ENCODE data around the gene NOD1. TPM values are rescaled to one million over a fixed set of nuclear protein-coding genes. Genes with fewer than 3 reads are reported as not detected.
"Not testable (repeated sequence)": the region's sequence is repeated elsewhere in the genome, so short reads cannot be mapped to it uniquely, and the experiment has no call there.

The NOD1 gene
- total RNA-seq, 2 donors from 2014 or later = 3.6 to 4.6 TPM

DNA sequence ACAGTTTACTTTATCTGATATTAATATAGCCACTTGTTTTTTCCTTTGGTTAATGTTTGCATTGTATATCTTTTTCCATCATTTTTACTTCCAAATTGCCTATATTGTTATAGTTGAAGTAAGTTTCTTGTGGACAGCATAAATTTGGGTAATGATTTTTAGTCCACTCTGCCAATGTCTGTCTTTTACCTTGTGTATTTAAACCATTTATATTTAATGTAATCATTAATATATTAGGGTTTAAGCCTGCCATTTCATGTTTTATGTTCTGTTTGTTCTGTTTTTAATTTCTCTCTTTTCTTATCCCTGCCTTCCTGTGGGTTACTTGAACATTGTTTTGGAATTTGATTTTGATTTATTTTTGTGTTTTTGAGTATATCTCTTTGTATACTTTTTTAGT is 12.8 kb upstream of the NOD1 start:
- Histone ChIP-seq H3K36me3 (replicated peaks in 1 of 2; ENCODE audit: insufficient read depth in 1 of 2, low read depth in 2 of 2) (no peaks in the 10 kb centered on the region), H3K27ac (no peak overlapping the region), H3K4me1 (peaks cover 4% of the 10 kb centered on the region), H3K9me3 (no peaks in the 10 kb centered on the region), H3K4me3 (no peak overlapping the region), H3K27me3 (no peaks in the 10 kb centered on the region)
- TF ChIP-seq POLR2A (IDR thresholded peaks at IDR 0.05) = no peak
- TF ChIP-seq CTCF (IDR thresholded peaks at IDR 0.05) = no peak
- no peak for ATAC-seq
- no peak for DNase-seq
- intact Hi-C loops (cut with DNase I) = no loop called here

DNA sequence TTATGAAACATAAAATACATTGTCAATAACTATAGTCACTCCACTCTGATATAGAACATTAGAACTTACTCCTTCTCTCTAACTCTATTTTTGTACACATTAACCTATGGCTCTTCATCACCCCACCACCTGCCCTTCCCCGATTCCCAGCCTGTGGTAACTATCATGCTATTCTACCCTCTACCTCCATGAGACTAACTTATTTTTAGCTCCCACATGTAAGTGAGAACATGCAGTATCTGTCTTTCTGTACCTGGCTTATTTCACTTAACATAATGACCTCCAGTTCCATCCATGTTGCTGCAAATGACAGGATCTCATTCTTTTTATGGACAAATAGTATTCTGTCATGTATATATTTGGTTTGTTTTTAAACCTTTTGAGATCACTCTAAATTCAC is 8.8 kb upstream of the NOD1 start:
- ATAC-seq (no peak), DNase-seq (no peak)
- no peaks in the 10 kb centered on the region for H3K4me1 ChIP-seq
- no peak overlapping the region for H3K4me3 ChIP-seq
- H3K36me3 ChIP-seq (replicated peaks in 1 of 2; ENCODE audit: insufficient read depth in 1 of 2, low read depth in 2 of 2) = no peaks in the 10 kb centered on the region
- 82 to 89% methylated on average over 1 of the region's 1 CpG for WGBS, 2 donors
- intact Hi-C loops (cut with DNase I) = no loop called here
- no peaks in the 10 kb centered on the region for H3K9me3 ChIP-seq
- no peaks in the 10 kb centered on the region for H3K27me3 ChIP-seq
- TF ChIP-seq CTCF (IDR thresholded peaks at IDR 0.05) (no peak), POLR2A (IDR thresholded peaks at IDR 0.05) (no peak)
- H3K27ac ChIP-seq = no peak overlapping the region

- no peak overlapping the region for H3K4me3 ChIP-seq
- H3K9me3 ChIP-seq = no peaks in the 10 kb centered on the region
- intact Hi-C loops (cut with DNase I) = no loop called here
- H3K27ac ChIP-seq = no peak overlapping the region
- WGBS, 2 donors = 82 to 83% methylated on average over 1 of the region's 1 CpG
- no peak for TF ChIP-seq POLR2A (IDR thresholded peaks at IDR 0.05)
- TF ChIP-seq CTCF (IDR thresholded peaks at IDR 0.05) = no peak
- ATAC-seq (no peak), DNase-seq (no peak)
- no peaks in the 10 kb centered on the region for H3K4me1 ChIP-seq
- H3K36me3 ChIP-seq (replicated peaks in 1 of 2; ENCODE audit: insufficient read depth in 1 of 2, low read depth in 2 of 2) = no peaks in the 10 kb centered on the region
- H3K27me3 ChIP-seq = no peaks in the 10 kb centered on the region
Measured at GRCh38 chr7:30485667-30486066, 7.1 kb upstream of the NOD1 start.

DNA sequence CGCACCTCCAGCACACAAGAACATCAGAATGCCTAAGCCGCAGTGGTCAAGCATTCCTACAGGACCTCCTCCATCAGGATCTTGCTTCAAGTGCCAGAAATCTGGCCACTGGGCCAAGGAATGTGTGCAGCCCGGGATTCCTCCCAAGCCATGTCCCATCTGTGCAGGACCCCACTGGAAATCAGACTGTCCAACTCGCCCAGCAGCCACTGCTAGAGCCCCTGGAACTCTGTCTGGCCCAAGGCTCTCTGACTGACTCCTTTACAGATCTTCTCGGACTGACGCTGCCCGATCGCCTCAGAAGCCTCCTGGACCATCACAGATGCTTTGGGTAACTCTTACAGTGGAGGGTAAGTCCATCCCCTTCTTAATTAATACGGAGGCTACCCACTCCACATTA is 2.8 kb upstream of the NOD1 start:
- H3K4me3 ChIP-seq; ATAC-seq; intact Hi-C loops (cut with DNase I); H3K27me3 ChIP-seq; H3K9me3 ChIP-seq; H3K27ac ChIP-seq; DNase-seq; H3K36me3 ChIP-seq (replicated peaks in 1 of 2; ENCODE audit: insufficient read depth in 1 of 2, low read depth in 2 of 2): not testable (repeated sequence)
- H3K4me1 ChIP-seq = peaks cover 26% of the 10 kb centered on the region
- WGBS, 2 donors = 86 to 93% methylated on average over 8 to 9 of the region's 9 CpGs

GRCh38 chr7:30479202-30480120 is 877 bp upstream of the NOD1 start:
- no peaks in the 10 kb centered on the region for H3K9me3 ChIP-seq
- DNase-seq (peak in 1 of 4 donors; percentile 31), ATAC-seq (peak; percentile 24)
- H3K36me3 ChIP-seq (replicated peaks in 1 of 2; ENCODE audit: insufficient read depth in 1 of 2, low read depth in 2 of 2) = no peaks in the 10 kb centered on the region
- intact Hi-C loops (cut with DNase I) = no loop called here
- TF ChIP-seq CTCF (IDR thresholded peaks at IDR 0.05) (no peak), POLR2A (IDR thresholded peaks at IDR 0.05) (no peak)
- H3K4me3 ChIP-seq = peak overlapping the region in 1 of 2 donors; percentile 57
- H3K4me1 ChIP-seq = peaks cover 37% of the 10 kb centered on the region
- H3K27ac ChIP-seq = peak overlapping the region; percentile 55 to 88 (median 82)
- WGBS, 2 donors = 88% methylated on average over 14 of the region's 14 CpGs
- no peaks in the 10 kb centered on the region for H3K27me3 ChIP-seq
